Measurements from ENCODE around the gene PLPP2. TPM values are rescaled to one million over a fixed set of nuclear protein-coding genes. Genes with fewer than 3 reads are reported as not detected.

Gene PLPP2
- total RNA-seq, 2 donors from 2014 or later = 0.82 to 3.3 TPM

DNA sequence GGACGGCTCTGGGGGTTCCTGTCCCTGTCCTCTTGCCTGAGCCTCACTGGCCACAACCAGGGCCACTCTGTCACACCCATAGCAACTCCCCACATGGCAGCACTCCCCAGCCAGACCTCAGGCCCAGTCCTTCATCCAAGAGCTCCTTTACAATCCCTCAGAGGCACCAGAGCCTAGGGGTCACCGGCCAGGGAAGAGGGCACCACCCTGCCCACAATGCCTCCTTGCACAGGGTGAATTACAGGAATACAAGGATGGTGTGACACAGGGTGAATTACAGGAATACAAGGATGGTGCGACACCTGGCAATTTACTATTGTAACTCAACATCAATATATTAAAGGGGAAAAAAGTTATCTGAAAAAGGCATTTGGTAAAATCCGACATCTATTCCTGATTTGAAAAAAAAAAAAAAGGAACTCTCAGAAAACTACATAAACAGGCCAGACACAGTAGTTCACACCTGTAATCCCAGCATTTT lies 36.9 kb upstream of the PLPP2 start:
- no peaks in the 10 kb centered on the region for H3K4me1 ChIP-seq
- no peaks in the 10 kb centered on the region for H3K27me3 ChIP-seq
- H3K27ac ChIP-seq = no peak overlapping the region
- no peak overlapping the region for H3K4me3 ChIP-seq
- TF ChIP-seq, protein P1, sequence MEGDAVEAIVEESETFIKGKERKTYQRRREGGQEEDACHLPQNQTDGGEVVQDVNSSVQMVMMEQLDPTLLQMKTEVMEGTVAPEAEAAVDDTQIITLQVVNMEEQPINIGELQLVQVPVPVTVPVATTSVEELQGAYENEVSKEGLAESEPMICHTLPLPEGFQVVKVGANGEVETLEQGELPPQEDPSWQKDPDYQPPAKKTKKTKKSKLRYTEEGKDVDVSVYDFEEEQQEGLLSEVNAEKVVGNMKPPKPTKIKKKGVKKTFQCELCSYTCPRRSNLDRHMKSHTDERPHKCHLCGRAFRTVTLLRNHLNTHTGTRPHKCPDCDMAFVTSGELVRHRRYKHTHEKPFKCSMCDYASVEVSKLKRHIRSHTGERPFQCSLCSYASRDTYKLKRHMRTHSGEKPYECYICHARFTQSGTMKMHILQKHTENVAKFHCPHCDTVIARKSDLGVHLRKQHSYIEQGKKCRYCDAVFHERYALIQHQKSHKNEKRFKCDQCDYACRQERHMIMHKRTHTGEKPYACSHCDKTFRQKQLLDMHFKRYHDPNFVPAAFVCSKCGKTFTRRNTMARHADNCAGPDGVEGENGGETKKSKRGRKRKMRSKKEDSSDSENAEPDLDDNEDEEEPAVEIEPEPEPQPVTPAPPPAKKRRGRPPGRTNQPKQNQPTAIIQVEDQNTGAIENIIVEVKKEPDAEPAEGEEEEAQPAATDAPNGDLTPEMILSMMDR (IDR thresholded peaks at IDR 0.05) = no peak
- H3K36me3 ChIP-seq = peaks cover 74% of the 10 kb centered on the region
- no peaks in the 10 kb centered on the region for H3K9me3 ChIP-seq
- DNase-seq (ENCODE audit: low spot score) = no peak

DNA sequence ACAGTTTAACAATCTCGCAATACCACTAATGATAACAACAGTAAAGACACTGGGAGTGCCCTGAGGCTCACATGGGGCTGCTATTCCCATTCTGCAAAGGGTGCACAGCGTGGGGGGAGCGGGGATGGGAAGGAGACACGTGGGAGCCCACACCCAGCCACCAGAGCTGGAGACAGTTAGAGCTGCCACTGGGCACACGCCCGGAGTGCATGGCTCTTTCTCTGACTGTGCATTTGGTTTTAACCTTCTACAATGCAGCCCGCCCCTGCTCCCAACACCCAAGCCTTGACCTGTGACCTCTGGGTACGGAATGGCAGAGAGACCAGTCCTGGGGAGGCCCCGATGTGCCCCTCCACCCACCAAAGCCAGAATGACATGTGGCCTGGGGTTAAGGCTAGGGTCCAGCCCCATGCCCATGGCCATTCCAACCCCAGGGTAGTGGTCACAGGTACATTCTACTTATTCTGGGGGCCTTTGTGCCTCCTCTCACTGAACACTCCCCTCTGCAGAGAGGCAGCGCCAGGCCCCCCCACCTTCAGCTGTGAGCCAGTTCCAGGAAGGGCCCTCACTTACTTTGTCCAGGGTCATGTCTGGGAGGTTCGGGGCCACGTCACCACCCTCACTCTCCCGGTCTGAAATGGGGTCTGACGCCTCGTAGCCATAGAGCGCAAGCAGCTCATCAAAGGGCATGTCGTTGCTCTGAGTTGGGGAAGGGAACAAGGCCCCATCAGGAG lies 36.3 kb upstream of the PLPP2 start:
- H3K4me1 ChIP-seq = no peaks in the 10 kb centered on the region
- no peak overlapping the region for H3K4me3 ChIP-seq
- H3K9me3 ChIP-seq = no peaks in the 10 kb centered on the region
- H3K27ac ChIP-seq = no peak overlapping the region
- DNase-seq (ENCODE audit: low spot score) = no peak
- H3K27me3 ChIP-seq = no peaks in the 10 kb centered on the region
- TF ChIP-seq, protein P1 (IDR thresholded peaks at IDR 0.05) = no peak
- peaks cover 74% of the 10 kb centered on the region for H3K36me3 ChIP-seq

DNA sequence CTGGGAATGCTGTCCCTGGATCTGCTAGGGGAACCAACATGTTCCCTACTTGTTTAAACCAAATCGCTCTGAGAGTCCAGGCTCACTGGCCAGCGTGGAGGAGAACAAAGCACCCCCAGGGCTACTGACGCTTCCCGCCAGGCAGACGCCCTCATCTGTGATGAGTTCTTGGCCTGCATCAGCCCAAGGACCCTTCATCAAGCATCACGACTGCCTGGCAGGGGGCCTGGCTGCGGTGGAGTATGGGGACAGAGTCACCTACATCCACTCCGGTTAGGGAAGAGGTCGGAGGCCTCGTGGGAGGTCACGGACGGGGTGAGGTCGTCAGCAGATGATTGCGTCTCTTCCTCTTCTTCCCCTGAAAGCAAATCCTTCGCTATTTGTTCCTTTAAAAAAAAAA lies 35.7 kb upstream of the PLPP2 start:
- Histone ChIP-seq H3K36me3 (peaks cover 74% of the 10 kb centered on the region), H3K4me3 (no peak overlapping the region), H3K9me3 (no peaks in the 10 kb centered on the region), H3K4me1 (no peaks in the 10 kb centered on the region), H3K27me3 (no peaks in the 10 kb centered on the region), H3K27ac (no peak overlapping the region)
- TF ChIP-seq, protein P1 (IDR thresholded peaks at IDR 0.05) = no peak
- DNase-seq (ENCODE audit: low spot score) = no peak

DNA sequence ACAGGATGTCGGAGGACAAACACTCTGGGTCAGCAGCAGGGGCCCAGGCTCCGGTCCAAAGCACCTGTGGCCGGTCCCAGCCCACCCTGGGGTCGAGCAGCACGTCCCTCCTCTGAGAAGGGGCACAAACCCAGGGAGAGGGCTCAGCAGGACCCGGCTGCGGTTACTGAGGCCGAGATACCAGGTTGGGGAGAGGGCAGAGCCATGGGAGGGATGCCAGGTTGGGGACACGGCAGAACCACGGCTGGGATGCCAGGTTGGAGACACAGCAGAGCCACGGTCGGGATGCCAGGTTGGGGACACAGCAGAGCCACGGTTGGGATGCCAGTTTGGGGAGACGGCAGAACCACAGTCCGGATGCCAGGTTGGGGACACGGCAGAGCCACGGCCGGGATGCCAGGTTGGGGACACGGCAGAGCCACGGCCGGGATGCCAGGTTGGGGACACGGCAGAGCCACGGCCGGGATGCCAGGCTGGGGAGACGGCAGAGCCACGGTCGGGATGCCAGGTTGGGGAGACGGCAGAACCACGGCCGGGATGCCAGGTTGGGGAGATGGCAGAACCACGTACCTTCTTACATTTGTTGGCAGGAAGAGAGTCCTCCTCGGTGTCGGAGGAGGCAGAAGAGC lies 34.8 kb upstream of the PLPP2 start:
- Histone ChIP-seq H3K27ac (no peak overlapping the region), H3K27me3 (no peaks in the 10 kb centered on the region), H3K4me1 (no peaks in the 10 kb centered on the region), H3K4me3 (no peak overlapping the region), H3K9me3 (no peaks in the 10 kb centered on the region), H3K36me3 (peaks cover 71% of the 10 kb centered on the region)
- no peak for DNase-seq (ENCODE audit: low spot score)
- TF ChIP-seq, protein P1 (IDR thresholded peaks at IDR 0.05) = no peak

DNA sequence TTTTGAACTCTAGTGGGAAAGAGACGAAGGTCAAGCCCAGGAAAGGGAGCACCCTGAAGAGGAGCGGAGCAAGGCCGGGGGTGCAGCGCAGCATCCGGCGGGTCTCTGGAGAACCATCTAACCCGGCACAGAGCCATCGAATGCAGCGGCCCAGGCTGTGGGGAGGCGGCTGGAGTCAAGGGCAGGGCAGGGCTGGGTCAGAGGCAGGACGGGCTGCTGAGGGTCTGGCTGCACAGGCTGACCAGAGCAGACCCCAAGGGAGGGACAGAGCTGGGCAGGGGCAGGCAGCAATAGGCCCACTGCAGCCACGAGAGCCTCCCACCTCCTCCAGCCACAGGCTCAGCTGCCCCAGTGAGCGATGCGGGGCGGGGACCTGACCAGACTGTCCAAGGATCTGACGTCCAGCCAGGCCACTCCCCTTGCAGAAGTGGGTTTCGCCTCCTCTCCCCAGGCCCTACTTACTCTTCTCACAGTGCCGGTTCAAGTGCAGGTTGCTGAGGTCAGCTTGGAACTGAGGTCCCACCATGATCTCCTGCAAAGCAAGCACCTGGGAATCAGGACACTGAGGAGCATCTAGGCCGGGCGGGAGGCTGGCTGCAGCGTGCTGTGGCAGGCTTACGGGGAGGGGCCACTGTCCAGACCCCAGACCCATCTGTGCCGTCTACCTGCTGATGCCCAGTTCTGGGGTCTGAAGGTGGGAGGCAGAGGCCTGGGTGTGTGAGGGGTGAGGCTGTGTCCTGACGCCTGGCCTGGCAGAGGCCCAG lies 34.2 kb upstream of the PLPP2 start:
- no peaks in the 10 kb centered on the region for H3K27me3 ChIP-seq
- DNase-seq (ENCODE audit: low spot score) = no peak
- H3K36me3 ChIP-seq = peaks cover 64% of the 10 kb centered on the region
- TF ChIP-seq, protein P1 (IDR thresholded peaks at IDR 0.05) = no peak
- no peak overlapping the region for H3K27ac ChIP-seq
- H3K9me3 ChIP-seq = no peaks in the 10 kb centered on the region
- no peak overlapping the region for H3K4me3 ChIP-seq
- no peaks in the 10 kb centered on the region for H3K4me1 ChIP-seq
